Mesenteric fat pad (tissue), 1 donor: ENCODE results near the gene LRSAM1. TPM values are rescaled to one million over a fixed set of nuclear protein-coding genes. Genes with fewer than 3 reads are reported as not detected.

Experiments used
- DNase-seq: peaks from one replicate; pipeline ENCODE4 v3.0.0-alpha.2; 2020; ENCODE audit warnings: low spot score
- total RNA-seq: library from RNA; stranded (reverse); fragmentation: NEBNext Ultra II Directional; extraction: Animal tissue kit (Norgen Biotek cat#: 25700); gene quantifications from one replicate; pipeline ENCODE4 v1.2.1, GENCODE V29; 2021
- donor health status: DM: yes; HTN: yes; CAD: no.

LRSAM1 gene
- total RNA-seq, 1 donor from 2014 or later = 12.2 TPM

GRCh38 chr9:127424676-127424999, 26.7 kb upstream of the LRSAM1 start:
- DNase-seq = no peak

DNA sequence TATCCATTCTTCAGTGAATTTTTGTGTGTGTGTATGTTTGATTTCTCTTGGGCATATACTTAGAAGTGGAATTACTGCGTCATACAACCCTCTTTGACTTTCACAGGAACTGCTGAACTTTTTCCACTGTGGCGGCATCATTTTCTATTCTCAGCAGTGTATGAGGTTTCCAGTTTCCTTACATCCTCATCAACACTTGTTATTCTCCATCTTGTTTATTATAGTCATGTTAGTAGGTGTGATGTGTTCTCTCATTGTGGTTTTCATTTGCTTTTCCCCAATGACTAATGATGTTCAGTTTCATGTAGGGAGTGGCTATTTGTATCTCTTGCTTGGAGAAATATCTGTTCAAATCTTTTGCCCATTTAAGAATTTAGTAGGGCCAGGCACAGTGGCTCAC, 24.6 kb upstream of the LRSAM1 start:
- no peak for DNase-seq

- no peak for DNase-seq
Measured at GRCh38 chr9:127428348-127428747, 23.0 kb upstream of the LRSAM1 start.

DNA sequence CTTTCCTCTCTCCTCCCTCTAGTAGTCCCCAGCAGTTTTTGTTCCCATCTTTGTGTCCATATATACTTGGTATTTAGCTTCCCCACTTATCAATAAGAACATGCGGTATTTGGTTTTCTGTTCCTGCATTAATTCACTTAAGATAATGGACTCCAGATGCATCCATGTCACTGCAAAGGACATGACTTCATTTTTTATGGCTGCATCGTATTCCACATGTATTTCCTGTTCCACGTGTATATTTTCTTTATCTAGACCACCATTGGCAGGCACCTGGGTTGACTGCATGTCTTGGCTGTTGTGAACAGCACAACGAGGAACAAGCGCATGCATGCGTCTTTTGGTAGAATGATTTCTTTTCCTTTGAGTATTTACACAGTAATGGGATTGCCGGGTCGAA, 20.9 kb upstream of the LRSAM1 start:
- no peak for DNase-seq

GRCh38 chr9:127437497-127438264, 13.6 kb upstream of the LRSAM1 start:
- no peak for DNase-seq

GRCh38 chr9:127438394-127438793, 12.9 kb upstream of the LRSAM1 start:
- no peak for DNase-seq

- DNase-seq = no peak
Measured at GRCh38 chr9:127444283-127444920, 6.9 kb upstream of the LRSAM1 start.

DNA sequence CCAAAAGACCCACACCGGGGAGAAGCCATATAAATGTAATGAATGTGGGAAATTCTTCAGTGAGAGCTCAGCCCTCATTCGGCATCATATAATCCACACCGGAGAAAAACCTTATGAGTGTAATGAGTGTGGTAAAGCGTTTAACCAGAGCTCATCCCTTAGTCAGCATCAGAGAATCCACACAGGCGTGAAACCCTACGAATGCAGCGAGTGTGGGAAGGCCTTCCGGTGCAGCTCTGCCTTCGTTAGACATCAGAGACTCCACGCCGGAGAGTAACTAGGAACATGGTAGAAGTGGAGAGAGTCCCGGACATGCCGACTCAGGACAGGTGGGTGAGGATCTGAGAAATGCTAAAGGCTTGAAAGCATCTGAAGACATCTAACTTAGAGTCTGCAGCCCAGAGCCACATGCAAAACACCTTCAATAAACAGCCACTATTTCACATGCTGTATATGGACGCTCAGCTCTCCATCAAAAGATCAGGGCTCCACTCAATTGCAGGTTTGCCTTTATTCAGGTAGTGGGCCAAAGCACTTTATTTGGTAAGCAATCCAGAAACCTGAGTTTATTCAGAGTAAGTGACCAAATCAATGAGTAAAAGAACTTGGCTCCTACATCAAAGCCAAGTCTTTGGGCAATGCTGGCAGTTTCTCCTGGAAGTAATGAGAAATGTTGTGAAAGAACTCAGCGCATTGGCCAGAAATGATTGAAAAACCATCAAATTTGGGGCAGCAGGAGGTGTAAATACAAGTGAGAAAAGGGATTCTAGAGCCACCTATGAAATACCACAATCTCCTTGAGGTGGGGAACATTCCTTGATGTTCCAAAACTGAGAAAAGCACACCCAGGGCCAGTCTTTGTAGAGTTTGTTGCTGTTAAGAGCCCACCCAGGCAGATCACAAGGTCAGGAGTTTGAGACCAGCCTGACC, 6.1 kb upstream of the LRSAM1 start:
- DNase-seq = no peak

DNA sequence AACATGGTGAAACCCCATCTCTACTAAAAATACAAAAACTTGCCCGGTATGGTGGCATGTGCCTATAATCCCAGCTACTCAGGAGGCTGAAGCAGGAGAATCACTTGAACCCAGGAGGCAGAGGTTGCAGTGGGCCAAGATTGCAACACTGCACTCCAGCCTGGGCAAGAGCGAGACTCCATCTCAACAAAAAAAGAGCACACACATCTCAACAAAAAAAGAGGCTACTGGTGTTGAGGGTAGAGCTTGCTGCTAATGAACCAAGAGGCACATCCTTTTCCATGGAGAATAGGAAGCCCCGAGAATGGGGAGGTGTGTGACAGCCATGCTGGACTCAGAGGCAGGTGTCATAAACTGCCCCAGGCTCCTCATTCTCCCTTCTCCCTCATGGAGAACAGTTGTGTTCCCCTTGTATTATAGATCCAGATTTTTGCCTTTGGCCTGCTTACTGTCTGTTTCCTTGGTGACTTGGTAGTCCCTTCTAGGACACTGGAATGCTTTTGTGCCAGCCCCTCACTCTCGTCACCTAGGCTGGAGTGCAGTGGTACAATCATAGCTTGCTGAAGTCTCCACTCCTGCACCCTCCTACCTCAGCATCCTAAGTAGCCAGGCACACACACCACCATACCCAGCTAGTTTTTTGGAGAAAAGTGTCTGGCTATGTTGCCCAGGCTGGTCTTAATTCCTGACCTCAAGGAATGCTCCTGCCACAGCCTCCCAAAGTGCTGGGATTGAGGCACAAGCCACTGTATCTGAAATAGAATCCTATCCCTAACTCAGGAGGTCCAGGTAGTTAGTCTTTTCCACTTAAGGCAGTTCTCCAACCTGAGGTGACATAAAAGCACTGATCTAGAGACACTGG, 5.2 kb upstream of the LRSAM1 start:
- DNase-seq = no peak

- no peak for DNase-seq
Measured at GRCh38 chr9:127446713-127447415, 4.4 kb upstream of the LRSAM1 start.

- no peak for DNase-seq
Measured at GRCh38 chr9:127447416-127448111, 3.7 kb upstream of the LRSAM1 start.

GRCh38 chr9:127448112-127448805, 3.1 kb upstream of the LRSAM1 start:
- no peak for DNase-seq

DNA sequence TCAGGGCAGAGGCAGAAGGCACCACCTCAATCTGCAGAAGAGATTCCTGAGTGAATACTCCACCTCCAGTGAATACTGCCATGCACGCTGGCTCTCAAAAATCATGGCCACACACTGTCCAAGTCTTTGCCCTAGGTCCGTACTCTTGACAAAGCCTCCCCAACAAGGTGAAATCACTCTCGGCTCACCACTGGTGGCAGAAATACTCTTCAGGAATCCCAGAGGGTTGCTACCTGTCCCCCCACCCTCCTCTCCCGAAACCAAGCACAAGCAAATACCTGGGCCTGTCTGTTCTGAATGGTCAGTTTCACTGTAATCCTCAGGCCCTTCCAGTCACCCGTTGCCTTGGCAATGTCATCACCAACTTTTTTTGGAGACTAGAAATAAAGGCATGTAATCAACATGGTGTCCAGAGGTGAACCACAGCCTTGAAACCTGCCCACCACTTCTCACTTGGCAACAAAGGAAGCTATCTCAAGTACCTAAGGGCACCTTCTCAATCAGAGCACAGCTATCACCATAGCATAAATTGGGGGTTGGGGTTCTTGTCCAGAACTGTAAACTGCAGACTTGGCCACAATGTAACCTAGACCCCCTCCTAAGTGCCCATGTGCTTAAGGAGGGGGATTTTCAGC, 1.9 kb upstream of the LRSAM1 start:
- DNase-seq = no peak

DNA sequence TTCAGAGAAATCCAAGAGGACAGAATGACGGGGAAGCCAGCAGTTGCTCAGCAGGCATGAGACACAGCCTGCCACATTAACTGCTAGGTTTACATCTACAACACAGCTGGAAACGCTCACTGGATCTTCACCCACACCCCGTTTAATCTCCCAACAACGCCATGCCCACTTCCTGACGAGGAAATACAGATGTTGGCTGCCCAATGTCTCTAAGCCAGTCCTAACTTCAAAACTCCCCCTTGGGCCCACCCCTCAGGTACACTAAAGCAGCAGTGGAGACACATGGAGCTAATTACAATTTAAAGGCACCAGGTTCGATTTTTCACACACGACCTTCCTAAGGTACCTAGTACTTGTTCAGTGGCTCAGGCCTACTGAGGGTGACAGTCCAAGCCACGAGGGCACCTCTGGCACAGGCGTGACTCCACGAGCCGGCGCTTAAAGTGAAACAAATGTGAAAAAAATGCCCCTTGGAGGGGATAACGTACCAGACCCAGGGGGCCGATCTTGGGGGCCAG, 1.0 kb upstream of the LRSAM1 start:
- DNase-seq = no peak

- DNase-seq = no peak
Measured at GRCh38 chr9:127451608-127451857, 223 bp downstream of the LRSAM1 start.

GRCh38 chr9:127451858-127452656, 747 bp downstream of the LRSAM1 start:
- DNase-seq = no peak

- no peak for DNase-seq
Measured at GRCh38 chr9:127452691-127453090, 1.4 kb downstream of the LRSAM1 start.
